Measurements from ENCODE around the gene PER1. TPM values are rescaled to one million over a fixed set of nuclear protein-coding genes. Genes with fewer than 3 reads are reported as not detected.
A peak's percentile ranks its signal among the peaks of the same experiment; 100 is the strongest.

Gene PER1
- total and polyA plus RNA-seq, 2 of the 13 experiments (the other 11 are each of a cell fraction or from before 2014, with no cell fraction given), result 2.6 to 3.6 TPM

- TF ChIP-seq BCL3 (CRISPR knock-in tag; IDR thresholded peaks at IDR 0.05) (no peak), MED1 (CRISPR knock-in tag; IDR thresholded peaks at IDR 0.05) (peak; percentile 83), ZNF329 (CRISPR knock-in tag; IDR thresholded peaks at IDR 0.05; ENCODE audit: low read depth) (peak; percentile 78; the same call in 1 of the 2 replicates), ZNF605 (CRISPR knock-in tag; IDR thresholded peaks at IDR 0.05) (peak; percentile 80), ZNF235 (CRISPR knock-in tag; IDR thresholded peaks at IDR 0.05; ENCODE audit: borderline replicate concordance) (peak; percentile 46; the same call in 1 of the 2 replicates), TEAD3 (CRISPR knock-in tag; optimal IDR thresholded peaks at IDR 0.05; ENCODE audit: borderline replicate concordance) (peak; percentile 62)
These were observed 13.4 kb downstream of the PER1 start (continued) for GRCh38 chr17:8138672-8139371.

GRCh38 chr17:8138374-8138671, 13.9 kb downstream of the PER1 start:
- Histone ChIP-seq H3K4me2 (ENCODE audit: low read depth, low read length) (peak overlapping the region; percentile 95), H2AFZ (ENCODE audit: low read length) (peak overlapping the region; percentile 58), H3K36me3 (replicated peaks in 1 of 2; ENCODE audit: control insufficient read depth in 1 of 2, insufficient read depth in 2 of 2, low read length in 2 of 2) (peaks cover 1 to 4% of the 10 kb centered on the region in 2 experiments; a peak in 1 of 5 replicates), H3K4me1 (ENCODE audit: insufficient read depth, low read length) (peaks cover 41% of the 10 kb centered on the region), H3K79me2 (ENCODE audit: insufficient read depth, low read length) (no peaks in the 10 kb centered on the region), H3K4me3 (replicated peaks in 1 of 3; ENCODE audit: insufficient read depth in 1 of 3, low read depth in 2 of 3, low read length in 3 of 3) (peak overlapping the region; percentile 46 to 79 (median 56)), H3K9me3 (ENCODE audit: low read length) (no peaks in the 10 kb centered on the region), H3K27ac (ENCODE audit: extremely low read length, insufficient read depth, low read length) (no peak overlapping the region), H3K9ac (ENCODE audit: insufficient read depth, low read depth, low read length) (peak overlapping the region; percentile 45; the same call in 1 of the 2 replicates), H4K20me1 (ENCODE audit: insufficient read depth, low read length) (0 out of 2 replicates have a peak, but pooled peaks cover 3% of the 10 kb centered on the region), H3K27me3 (ENCODE audit: control insufficient read depth in 1 of 2, insufficient read depth in 2 of 2, low read length in 2 of 2) (no peaks in the 10 kb centered on the region; a peak in 1 of 5 replicates)
- in situ Hi-C loops (cut with HindIII; ENCODE audit: extremely low pct_ligation_motif_present, low pct_unique_long_range_greater_than_20kb) (no loop called here), intact Hi-C loops (cut with micrococcal nuclease; ENCODE audit: unreplicated experiment) (loop anchor here (2.0 to 5.0 kb wide), 3 partner anchors 14 to 49 kb away; partner anchors contain the start of gene HES7)
- POLR2A ChIA-PET, result interaction anchor here (1.5 to 2.7 kb wide), 3 partner anchors 18 to 54 kb away, joined by 4 to 15 read pairs (median 11); no protein-coding TSS in a partner anchor
- CTCF ChIA-PET (ENCODE audit: low intra/inter-chr PET ratio, low total read pairs), result interaction anchor here (0.6 to 2.4 kb wide), 8 partner anchors 18 to 394 kb away, joined by 3 to 28 read pairs (median 4); partner anchors contain the start of gene VAMP2
- TF ChIP-seq ZNF33A (CRISPR knock-in tag; IDR thresholded peaks at IDR 0.05; ENCODE audit: borderline replicate concordance), result 0 out of 2 replicates have a peak, but pooled peaks have one; percentile 21
- TF ChIP-seq ETV6 (CRISPR knock-in tag; conservative IDR thresholded peaks at IDR 0.05), result no peak
- TF ChIP-seq SMYD3 (CRISPR knock-in tag; IDR thresholded peaks at IDR 0.05), result 0 out of 2 replicates have a peak, but pooled peaks have one; percentile 2
- no peak for TF ChIP-seq TAF1 (CRISPR knock-in tag; IDR thresholded peaks at IDR 0.05)
- ATAC-seq (no peak; the same call in 2 of the 3 replicates), DNase-seq (ENCODE audit: low spot score) (no peak), FAIRE-seq (no peak)
- 2% methylated on average over 7 of the region's 7 CpGs for WGBS (ENCODE audit: low lambda C conversion rate)
- no TSS peak for BruUV-seq (replicated peaks)

Measured in HepG2 (cell line).